T-helper 1 cell treated with Interleukin-12 subunit alpha and Interleukin-12 subunit beta and Interleukin-4 antibody, amounts not matched to agents 30 ng/mL and 1 ng/mL, for 36 hours (primary cell): ENCODE data around the gene FNDC8. TPM values are rescaled to one million over a fixed set of nuclear protein-coding genes. Genes with fewer than 3 reads are reported as not detected.
"Not testable (repeated sequence)": the region's sequence is repeated elsewhere in the genome, so short reads cannot be mapped to it uniquely, and the experiment has no call there.

Source experiments
- intact Hi-C: fragments of 100-400 bp; cut with micrococcal nuclease; formaldehyde crosslinking; loops from one replicate; pipeline ENCODE4 v1.15.1; 2024
- total RNA-seq: library from RNA; stranded (reverse); gene quantifications from 2 replicates; pipeline ENCODE4 v1.2.3, GENCODE V29; 2022

Gene FNDC8
- total RNA-seq, 1 donor from 2014 or later = 0.15 TPM

DNA sequence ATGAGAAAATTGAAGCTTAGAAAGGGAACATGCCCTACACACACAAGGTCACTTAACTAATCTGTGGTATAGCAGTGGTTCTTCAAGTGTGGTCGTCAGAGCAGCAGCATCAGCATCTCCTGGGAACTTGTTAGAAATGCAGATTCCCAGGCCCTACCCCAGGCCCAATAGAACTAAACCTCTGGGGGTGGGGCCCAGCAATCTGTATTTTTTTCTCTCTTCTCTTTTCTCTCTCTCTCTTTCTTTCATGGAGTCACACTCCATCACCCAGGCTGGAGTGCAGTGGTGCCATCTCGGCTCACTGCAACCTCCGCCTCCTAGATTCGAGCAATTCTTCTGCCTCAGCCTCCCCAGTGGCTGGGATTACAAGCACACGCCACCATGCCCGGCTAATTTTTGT lies 16.8 kb downstream of the FNDC8 start:
- intact Hi-C loops = no loop called here

DNA sequence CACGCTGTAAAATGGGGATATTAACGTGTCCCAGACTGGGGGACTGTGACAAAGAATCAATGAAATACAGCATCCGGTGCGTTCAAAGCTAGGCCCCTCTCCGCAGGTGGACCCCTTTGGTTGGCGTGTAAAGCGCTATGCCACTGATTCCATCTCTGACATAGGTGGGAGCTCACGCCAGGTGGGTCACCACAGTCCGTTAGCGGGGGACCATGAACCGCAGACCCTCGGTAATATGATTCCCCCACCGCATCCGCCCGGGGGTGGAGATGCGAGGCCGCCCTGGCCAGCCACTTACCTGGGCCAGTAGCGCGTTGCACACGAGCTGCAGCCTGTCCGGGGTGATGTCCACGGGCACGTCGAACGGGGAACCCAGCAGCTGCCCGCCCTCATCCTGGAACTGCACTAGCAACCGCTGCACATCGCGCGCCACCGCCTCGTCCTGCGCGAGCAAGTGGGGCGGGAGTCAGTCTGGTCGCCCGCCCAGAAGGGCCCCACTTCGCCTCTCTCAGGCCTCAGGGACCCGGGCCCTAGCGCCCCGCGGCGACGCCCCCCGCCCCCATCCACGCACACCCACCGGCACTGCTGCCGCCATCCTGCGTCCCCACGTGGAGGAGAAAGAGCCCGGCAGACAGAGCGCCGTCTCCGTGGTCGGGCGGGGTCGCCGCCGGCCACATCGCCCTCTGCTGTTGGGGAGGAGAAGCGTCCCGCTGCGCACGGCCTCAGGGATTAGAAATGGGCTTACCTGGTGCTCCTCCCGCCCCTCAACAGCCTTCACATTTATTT lies 20.5 kb downstream of the FNDC8 start, which contains the start of gene NLE1:
Gene NLE1, minus strand, starts transcription at position 623 of the 786 bp plus-strand sequence. Its CDS starts 28 bp downstream, at position 595.
- intact Hi-C loops = loop anchor here (1.0 kb wide), 6 partner anchors 53 to 667 kb away; partner anchors contain the start of genes PEX12, SLFN12L and TAF15

DNA sequence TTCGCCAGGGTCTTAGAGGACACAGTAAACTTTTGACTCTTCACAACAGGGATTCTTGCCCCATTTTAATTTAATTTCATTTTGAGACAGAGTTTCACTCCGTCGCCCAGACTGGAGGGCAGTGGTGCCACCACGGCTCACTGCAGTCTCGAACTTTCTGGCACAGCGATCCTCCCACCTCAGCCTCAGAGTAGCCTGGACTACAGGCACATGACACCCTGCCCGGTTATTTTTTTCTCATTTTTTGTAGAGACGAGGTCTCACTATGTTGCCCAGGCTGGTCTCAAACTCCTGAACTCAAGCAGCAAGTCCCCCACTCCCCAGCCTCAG lies 21.0 kb downstream of the FNDC8 start:
- intact Hi-C loops = loop anchor here (1.0 kb wide), 5 partner anchors 100 to 667 kb away; partner anchors contain the start of genes PEX12, SLFN12L and TAF15

DNA sequence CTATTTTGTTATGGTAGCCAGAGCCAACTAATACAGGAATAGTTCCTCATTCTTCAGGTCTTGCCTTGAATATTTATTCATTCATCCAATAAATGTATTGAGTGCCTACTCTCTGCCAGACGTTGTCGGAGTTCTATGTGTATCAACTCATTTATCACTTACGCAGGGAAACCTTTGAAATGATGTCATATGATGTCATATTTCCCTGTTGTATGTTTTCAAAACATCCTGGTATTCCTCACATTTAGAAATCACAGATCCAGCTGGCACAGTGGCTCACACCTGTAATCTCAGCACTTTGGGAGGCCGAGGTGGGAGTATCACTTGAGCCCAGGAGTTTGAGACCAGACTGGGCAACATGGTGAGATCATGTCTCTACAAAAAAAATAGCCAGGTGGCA lies 23.4 kb downstream of the FNDC8 start:
- intact Hi-C loops = no loop called here

DNA sequence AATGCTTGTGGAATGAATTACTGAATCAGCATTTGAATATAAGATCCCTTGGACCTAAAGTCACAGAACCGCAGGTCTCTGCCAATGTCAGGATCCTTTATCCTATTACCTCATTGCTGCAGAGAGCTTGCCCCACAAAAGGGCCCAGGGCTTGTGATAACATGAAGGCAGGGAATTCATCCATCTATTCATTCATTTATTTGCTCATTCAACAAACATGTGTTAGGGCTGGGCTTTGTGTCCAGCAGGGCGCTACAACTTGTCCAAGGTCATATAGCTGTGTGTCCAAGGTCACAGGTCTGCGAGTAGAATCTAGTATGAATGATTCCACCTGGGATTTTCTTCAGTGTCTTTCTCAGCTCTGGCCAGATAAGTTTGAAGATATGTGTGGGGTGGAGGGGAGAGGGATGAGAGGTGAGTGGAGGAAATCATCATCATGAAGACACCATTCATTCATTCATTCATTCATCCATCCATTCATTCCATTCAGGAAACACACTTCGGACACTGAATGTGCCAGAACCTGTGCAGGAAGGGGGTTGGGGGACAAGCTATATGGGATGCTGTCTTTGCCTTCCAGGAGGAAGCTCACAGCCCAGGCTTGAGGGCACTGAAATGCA lies 24.9 kb downstream of the FNDC8 start:
- intact Hi-C loops = no loop called here

DNA sequence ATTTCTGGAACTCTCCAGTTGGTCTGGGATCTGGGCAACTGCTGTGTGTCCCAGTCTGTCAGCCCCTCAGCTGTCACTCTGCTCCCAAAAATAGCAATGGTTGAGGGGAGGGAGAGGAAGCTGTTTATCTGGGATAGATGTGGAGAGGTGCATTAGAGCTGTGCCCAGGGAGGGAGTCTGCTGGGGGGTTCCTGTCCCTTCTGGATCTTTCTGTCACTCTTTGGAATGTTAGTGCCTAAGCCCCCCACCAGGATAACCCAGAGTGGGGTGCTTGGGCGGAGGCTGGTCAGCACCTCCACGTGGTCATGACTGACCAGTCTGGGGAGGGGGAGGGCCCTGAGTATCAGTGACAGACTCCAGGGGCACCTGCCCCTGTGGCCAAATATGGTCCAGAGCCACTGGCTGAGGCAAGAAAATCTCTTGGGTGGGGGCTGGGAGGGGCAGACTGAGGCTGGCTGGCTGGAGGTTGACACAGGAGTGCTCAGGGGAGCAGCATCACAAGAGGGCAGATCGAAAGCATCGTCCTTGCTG lies 26.0 kb downstream of the FNDC8 start, which contains the start of gene UNC45B:
Gene UNC45B, plus strand, starts transcription at position 443 of the 531 bp plus-strand sequence. CDS start 447 bp downstream, outside the sequence.
- intact Hi-C loops = no loop called here

DNA sequence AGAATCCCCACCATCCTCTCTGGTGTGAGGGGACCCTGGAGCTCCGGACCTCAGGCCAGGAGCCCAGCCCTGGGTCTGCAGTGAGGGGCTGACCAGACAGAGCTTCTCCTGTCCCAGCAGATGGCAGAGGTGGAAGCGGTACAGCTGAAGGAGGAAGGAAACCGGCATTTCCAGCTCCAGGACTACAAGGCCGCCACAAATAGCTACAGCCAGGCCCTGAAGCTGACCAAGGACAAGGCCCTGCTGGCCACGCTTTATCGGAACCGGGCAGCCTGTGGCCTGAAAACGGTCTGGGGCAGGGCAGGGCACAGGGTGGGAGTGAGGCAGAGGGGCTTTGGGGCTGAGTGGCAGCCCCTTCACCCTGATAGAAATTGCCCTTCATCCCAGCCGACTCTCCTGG lies 26.7 kb downstream of the FNDC8 start:
- intact Hi-C loops = no loop called here

DNA sequence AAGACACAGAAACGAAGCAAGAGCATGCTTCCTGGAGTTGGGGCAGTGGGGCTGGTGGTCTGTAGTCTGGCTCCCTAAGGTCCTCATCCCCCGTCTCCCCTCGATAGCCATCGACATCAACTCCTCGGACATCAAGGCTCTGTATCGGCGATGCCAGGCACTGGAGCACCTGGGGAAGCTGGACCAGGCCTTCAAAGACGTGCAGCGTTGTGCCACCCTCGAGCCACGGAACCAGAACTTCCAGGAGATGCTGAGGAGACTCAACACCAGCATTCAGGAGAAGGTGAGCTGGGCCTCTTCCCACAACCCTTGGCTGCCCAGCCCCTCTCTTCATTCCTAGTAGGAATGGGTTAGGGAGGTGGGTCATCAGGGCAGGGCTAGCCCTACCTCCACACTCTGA lies 28.5 kb downstream of the FNDC8 start:
- intact Hi-C loops = no loop called here

DNA sequence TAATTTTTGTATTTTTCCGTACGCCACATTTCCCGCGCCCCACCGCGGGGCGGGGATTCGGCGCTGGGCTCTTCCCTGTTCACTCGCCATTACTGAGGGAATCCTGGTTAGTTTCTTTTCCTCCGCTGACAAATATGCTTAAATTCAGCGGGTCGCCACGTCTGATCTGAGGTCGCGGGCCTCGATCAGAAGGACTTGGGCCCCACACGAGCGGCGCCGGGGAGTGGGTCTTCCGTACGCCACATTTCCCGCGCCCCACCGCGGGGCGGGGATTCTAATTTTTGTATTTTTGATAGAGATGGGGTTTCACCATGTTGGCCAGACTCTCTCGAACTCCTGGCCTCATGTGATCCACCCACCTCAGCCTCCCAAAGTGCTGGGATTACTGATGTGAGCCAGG lies 29.7 kb downstream of the FNDC8 start:
- intact Hi-C loops = not testable (repeated sequence)

DNA sequence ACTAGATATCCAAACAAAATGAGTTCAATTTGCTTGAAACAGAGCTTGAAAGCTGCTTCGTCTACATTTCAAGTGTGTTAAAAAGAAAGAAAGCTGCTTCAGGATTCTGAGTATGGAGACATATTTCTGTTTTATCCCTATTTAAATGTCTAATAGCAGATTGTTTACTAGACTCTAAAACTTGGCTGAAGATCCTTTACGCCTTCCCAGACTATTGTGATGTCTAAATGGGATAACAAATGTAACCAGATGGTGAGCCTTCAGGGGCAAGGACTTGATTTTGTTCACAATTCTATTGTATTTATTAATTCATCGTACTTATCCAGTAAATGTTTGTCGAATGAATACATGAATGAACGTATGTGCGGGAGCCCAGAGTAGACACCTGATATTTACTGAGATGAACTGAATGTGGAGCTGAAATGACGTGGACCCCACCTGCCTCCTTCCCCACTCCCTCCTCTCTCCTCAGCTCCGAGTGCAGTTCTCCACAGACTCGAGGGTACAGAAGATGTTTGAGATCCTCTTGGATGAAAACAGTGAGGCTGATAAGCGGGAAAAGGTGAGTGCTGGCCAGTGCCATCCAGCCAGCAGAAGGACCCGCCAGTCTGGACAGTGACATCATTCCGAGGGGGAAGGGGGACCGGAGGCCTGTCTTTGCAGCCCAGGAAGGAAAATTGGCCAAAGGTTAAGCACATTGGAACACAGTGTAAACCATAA lies 31.2 kb downstream of the FNDC8 start:
- intact Hi-C loops = no loop called here

DNA sequence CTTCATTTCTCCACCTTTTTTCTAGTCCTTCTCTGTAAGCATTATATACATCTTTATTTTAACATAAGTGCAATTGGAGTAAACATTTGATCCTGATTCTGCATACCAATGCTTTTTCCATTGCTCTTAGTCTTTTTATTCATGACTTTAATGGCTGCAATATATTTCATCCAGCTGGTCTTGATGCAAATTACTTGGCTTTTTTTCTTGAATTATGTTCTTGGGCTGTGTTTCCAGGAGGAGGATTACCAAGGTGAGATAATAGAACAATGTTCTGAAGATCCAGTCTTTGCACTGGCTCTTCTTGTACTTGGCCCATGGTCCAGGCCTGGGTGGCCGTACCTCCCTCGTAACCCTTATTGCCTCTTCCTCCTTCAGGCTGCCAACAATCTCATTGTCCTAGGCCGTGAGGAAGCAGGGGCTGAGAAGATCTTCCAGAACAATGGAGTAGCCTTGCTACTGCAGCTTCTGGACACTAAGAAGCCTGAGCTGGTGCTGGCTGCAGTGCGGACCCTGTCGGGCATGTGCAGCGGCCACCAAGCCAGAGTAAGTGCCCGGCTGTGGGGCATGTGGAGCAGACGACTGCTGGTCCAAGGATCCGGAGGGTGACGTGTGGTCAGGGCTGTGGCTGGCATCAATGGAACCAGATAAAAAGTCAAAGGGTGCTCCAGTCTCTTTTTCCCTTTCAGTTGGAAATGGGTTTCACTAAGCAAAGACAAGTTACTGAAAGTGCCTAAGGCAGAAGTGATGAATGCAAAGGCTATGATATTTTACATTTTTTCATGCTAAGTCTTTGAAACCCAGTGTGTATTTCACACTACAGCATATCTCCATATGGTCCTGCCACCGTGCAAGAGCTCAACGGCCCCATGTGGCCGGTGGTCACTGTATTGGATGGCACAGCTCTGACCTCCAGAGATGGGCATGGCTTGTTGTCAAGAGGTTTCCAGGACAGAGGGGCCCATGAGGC lies 33.1 kb downstream of the FNDC8 start:
- intact Hi-C loops = no loop called here

DNA sequence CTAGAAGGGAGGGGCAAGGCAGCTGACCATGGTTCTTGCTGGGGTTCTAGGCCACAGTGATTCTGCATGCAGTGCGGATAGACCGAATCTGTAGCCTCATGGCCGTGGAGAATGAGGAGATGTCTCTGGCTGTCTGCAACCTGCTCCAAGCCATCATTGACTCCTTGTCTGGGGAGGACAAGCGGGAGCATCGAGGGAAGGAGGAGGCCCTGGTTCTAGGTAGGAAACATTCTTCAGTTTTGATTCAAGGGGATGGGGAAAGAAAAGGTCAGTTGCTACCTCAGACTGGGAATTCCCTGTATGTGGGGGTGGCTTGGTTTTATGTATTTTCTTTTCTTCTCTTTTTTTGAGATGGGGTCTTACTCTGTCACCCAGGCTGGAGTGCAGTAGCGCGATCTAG lies 33.8 kb downstream of the FNDC8 start:
- intact Hi-C loops = no loop called here

DNA sequence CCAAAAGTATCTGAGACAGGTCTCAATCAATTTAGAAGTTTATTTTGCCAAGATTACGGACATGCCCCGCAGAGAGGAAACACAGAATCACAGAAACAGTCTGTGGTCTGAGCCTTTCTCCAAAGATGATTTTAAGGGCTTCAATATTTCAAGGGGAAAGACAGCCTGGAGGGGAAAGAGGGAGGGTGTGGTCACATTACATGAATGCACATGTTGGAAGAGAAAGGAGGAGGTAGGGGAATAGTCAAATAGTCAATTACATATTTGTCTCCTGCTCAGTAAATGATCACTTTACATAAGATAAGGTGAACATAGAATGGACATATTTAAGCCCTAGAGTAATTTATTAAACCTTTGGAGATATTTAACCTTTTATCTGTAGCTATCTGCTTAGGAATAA lies 38.5 kb downstream of the FNDC8 start:
- intact Hi-C loops = loop anchor here (5.0 kb wide), 1 partner anchor 647 kb away; the partner anchor contains the start of gene TAF15

DNA sequence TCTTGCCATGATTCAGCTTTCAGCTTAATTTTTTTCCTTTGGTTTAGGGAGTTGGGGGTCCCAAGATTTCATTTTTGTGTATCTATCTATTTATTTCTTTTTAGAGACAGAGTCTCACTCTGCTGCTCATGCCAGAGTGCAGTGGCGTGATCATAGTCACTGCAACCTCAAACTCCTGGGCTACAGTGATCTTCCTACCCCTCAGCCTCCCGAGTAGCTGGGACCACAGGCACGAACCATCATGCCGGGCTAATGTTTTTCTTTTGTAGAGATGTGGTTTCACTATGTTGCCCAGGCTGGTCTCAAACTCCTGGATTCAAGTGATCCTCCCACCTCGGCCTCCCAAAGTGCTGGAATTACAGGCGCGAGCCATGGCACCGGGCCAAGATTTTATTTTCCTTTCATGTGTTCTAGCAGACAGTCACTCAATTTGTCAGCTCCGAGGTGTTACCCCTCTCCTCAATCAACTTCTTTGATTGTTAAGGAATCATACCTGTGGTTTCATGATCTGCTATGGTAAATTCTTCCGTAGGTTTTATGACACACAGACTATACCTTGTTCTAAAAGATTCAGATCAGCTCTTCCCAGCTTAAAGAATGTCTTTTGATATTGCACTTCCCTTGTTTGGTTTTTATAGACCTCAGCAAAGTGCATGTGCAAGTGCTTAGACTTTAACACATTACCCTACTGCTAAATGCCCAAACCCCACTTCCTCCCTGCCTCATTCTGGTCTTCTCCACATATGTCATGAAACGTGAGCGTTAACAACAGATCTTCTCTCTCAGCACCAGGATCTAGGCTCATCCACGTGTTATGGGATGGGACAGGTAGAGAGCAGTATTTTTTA lies 39.2 kb downstream of the FNDC8 start:
- intact Hi-C loops = loop anchor here (1.0 to 5.0 kb wide), 2 partner anchors 54 to 647 kb away; partner anchors contain the start of gene TAF15

DNA sequence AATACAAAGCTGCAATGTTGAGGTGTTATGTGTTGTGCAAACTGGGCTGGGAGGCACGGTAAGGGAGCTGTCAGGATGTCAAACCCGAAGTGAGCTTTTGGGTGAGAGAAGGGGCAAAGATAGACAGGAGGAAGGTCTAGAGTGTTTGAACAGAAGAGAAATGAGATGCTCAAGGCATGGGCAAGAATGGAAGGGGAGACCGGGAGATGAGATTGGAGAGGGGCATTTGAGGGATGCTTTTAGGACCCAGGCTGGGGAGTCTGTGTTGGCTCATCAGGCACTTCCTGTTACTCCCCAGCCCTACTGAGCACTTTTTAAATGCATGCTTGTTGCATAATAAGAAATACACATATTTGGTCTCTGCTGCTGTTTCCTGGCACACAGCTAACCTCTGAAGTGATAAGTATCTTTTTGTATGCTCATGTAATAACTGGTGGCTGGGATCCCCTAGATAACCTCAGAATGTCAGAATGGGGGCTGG lies 39.9 kb downstream of the FNDC8 start:
- intact Hi-C loops = loop anchor here (1.0 to 5.0 kb wide), 2 partner anchors 53 to 646 kb away; partner anchors contain the start of gene TAF15

DNA sequence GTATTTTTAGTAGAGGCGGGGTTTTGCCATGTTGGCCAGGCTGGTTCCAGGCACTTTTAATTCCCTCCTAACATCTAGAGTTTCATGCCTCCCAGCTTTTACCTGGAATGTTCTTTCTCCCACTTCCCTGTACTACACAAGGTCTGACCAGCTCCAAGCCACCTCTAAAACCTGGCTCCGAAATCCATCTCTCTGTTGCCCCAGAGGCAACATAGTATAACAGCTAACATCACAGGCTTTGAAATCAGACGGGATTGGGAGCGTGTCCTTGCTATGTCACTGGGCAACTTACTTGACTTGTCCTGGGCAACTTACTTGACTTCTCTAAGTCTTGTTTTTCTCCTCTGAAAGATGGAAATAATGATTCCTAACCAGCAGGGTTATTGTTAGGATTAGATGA lies 41.3 kb downstream of the FNDC8 start:
- intact Hi-C loops = loop anchor here (5.0 kb wide), 1 partner anchor 645 kb away; the partner anchor contains the start of gene TAF15

DNA sequence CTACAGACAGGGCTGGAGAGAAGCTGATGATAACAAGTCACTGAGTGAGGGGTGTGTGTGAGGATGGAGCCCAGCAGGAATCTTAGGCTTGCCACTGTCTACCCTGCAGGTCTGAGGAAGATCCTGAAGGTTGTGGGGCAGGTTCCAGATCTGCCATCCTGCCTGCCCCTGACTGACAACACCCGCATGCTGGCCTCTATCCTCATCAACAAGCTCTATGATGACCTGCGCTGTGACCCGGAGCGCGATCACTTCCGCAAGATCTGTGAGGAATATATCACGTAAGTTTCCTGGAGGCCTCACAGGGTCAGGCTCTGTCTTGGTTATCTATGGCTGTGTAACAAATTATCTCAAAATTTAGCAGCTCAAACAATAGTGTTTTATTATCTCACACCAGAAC lies 42.5 kb downstream of the FNDC8 start:
- intact Hi-C loops = loop anchor here (5.0 kb wide), 1 partner anchor 643 kb away; the partner anchor contains the start of gene TAF15

DNA sequence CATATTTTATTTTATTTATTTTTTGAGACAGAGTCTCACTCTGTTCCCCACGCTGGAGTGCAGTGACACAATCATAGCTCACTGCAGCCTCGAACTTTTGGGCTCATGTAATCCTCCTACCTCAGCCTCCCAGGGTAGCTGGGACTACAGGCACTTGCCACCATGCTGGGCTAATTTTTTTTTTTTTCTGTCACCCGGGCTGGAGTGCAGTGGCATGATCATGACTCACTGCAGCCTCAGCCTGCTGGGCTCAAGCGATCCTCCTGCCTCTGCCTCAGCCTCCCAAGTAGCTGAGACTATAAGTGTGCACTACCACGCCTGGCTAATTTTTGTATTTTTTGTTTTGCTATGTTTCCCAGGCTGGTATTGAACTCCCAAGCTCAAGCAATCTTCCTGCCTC lies 43.3 kb downstream of the FNDC8 start:
- intact Hi-C loops = loop anchor here (5.0 kb wide), 1 partner anchor 643 kb away; the partner anchor contains the start of gene TAF15

DNA sequence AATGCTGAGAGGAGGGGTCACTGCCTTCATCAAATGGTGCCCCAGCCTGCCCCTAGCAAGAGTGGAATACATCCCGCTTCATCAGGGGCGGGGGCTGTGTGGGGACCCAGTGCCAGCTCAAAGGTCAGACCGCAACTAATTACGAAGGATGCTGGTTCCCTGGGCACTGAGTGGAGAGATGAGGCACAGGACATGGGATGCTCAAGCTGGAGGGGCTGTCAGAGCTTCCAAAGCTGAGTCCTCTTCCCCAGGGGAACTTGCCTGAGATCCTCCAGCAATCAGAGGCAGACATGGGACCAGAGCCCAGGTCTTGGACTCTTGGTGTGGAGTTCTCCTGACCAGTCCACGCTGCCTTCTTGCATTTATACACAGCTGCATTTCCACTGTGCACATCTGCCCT lies 45.1 kb downstream of the FNDC8 start:
- intact Hi-C loops = no loop called here
